T-cell (primary cell): ENCODE data around the gene IRF2. TPM values are rescaled to one million over a fixed set of nuclear protein-coding genes. Genes with fewer than 3 reads are reported as not detected.

Experiments
- ATAC-seq, 4 experiments: fragments of 200-7000 bp in 3 of 4; fragments of 150-1000 bp in 1 of 4; cut with Tn5 transposase; replicated peaks in 1 of 4; 1 replicate in 3 of 4; 2 replicates in 1 of 4; pipeline ENCODE4 v1.10.0; 2021; ENCODE audit warnings: moderate library complexity in 3 of 4, mild to moderate bottlenecking in 2 of 4, moderate number of reproducible peaks in 1 of 4
- CTCF ChIA-PET, 2 donors: fragments of 300-600 bp; sonication (Branson Sonifier 250); formaldehyde crosslinking; loops; one replicate each; lab custom pipeline; 2022; ENCODE audit warnings: antibody characterized with exemption in 2 of 2; lab: Charles Lee
- POLR2A ChIA-PET, 2 donors: fragments of 300-600 bp; sonication (Branson Sonifier 250); formaldehyde crosslinking; loops; one replicate each; lab custom pipeline; 2022; ENCODE audit warnings: antibody characterized with exemption in 2 of 2; lab: Charles Lee
- DNase-seq, 35 experiments: peaks; one replicate each; pipeline versions ENCODE4 v3.0.0 to v3.0.0-alpha.2; 2013 to 2023
- H3K27ac ChIP-seq: one replicate; pipeline ENCODE4 v1.5.1; 2013; ENCODE audit warnings: low read length
- H3K27me3 ChIP-seq, 2 experiments: replicated peaks in 1 of 2; 1 replicate in 1 of 2; 2 replicates in 1 of 2; pipeline versions ENCODE4 v1.6.1 to v1.7.0; 2013; ENCODE audit warnings: low read length in 1 of 2, mixed read lengths in 1 of 2; ENCODE audit not compliant: control insufficient read depth in 2 of 2, insufficient read depth in 2 of 2; ENCODE audit errors: extremely low read depth in 1 of 2
- H3K36me3 ChIP-seq, 2 donors: 1 replicate in 1 of 2; 2 replicates in 1 of 2; pipeline versions ENCODE4 v1.6.1 to v1.7.0; 2013; ENCODE audit warnings: low read length in 1 of 2; ENCODE audit not compliant: control insufficient read depth in 2 of 2, insufficient read depth in 1 of 2; ENCODE audit errors: extremely low read depth in 1 of 2
- H3K4me1 ChIP-seq, 2 experiments: 1 replicate in 1 of 2; 2 replicates in 1 of 2; pipeline versions ENCODE4 v1.6.1 to v1.7.0; 2013; ENCODE audit warnings: low read length in 2 of 2, mixed read lengths in 1 of 2; ENCODE audit not compliant: insufficient read depth in 2 of 2, control insufficient read depth in 1 of 2; ENCODE audit errors: extremely low read depth in 1 of 2
- H3K4me3 ChIP-seq, 2 donors: 1 replicate in 1 of 2; 2 replicates in 1 of 2; pipeline versions ENCODE4 v1.5.1 to v1.7.0; 2013; ENCODE audit warnings: mild to moderate bottlenecking in 2 of 2, low read length in 1 of 2, moderate library complexity in 1 of 2; ENCODE audit not compliant: control insufficient read depth in 1 of 2; ENCODE audit errors: extremely low read depth in 1 of 2
- H3K9me3 ChIP-seq: 2 replicates; pipeline ENCODE4 v1.7.0; 2013
- H3K27ac Mint-ChIP-seq, 2 donors: one replicate each; pipeline ENCODE4 v1.8.0; 2020 to 2021; ENCODE audit warnings: mild to moderate bottlenecking in 2 of 2, mixed read lengths in 2 of 2
- H3K27me3 Mint-ChIP-seq, 2 donors: one replicate each; pipeline ENCODE4 v1.8.0; 2021 to 2022; ENCODE audit warnings: mixed read lengths in 2 of 2
- H3K36me3 Mint-ChIP-seq: one replicate; pipeline ENCODE4 v1.8.0; 2021; ENCODE audit warnings: mixed read lengths
- H3K4me1 Mint-ChIP-seq, 3 donors: one replicate each; pipeline ENCODE4 v1.8.0; 2020 to 2022; ENCODE audit warnings: mixed read lengths in 3 of 3, mild to moderate bottlenecking in 1 of 3
- H3K4me3 Mint-ChIP-seq, 3 donors: one replicate each; pipeline ENCODE4 v1.8.0; 2020 to 2022; ENCODE audit warnings: mild to moderate bottlenecking in 3 of 3, mixed read lengths in 3 of 3, moderate library complexity in 3 of 3
- H3K9me3 Mint-ChIP-seq, 3 donors: one replicate each; pipeline ENCODE4 v1.8.0; 2020 to 2022; ENCODE audit warnings: mixed read lengths in 3 of 3
- WGBS: methylation state at CpG from one replicate; pipeline ENCODE4 v1.1.5; 2013; ENCODE audit warnings: missing lambda C conversion rate; ENCODE audit not compliant: insufficient coverage; 5-methylcytosine and 5-hydroxymethylcytosine counted together
- total RNA-seq, 35 experiments: library from RNA in 6 of 35; stranded (reverse) in 6 of 35; fragments of 120-200 nt in 1 of 35; gene quantifications; one replicate each; pipeline versions ENCODE4 v1.2.1 to v1.2.4 and lab custom pipeline; 2013 to 2026

Gene IRF2
- total RNA-seq, 5 donors from 2014 or later (not counting 1 experiment from before 2014, with no cell fraction given), result 45.5 to 73.4 (median 59.1) TPM

GRCh38 chr4:184352891-184353290 lies 121.5 kb downstream of the IRF2 start:
- Histone ChIP-seq H3K4me3 (no peak overlapping the region), H3K27ac (no peak overlapping the region), H3K27me3 (peaks cover 0 to 7% of the 10 kb centered on the region in 2 experiments), H3K36me3 (no peaks in the 10 kb centered on the region), H3K4me1 (peaks cover 4 to 16% of the 10 kb centered on the region in 2 experiments), H3K9me3 (no peaks in the 10 kb centered on the region)
- CTCF ChIA-PET, result no interaction called here
- H3K36me3 Mint-ChIP-seq, result no peaks in the 10 kb centered on the region
- DNase-seq (no peak), ATAC-seq (no peak)
- H3K27me3 Mint-ChIP-seq, result peaks cover 3 to 4% of the 10 kb centered on the region in 2 donors
- H3K4me1 Mint-ChIP-seq, result peaks cover 10 to 20% (median 13%) of the 10 kb centered on the region in 3 donors
- H3K9me3 Mint-ChIP-seq, result peaks cover 0 to 5% (median 5%) of the 10 kb centered on the region in 3 donors
- WGBS, result 86% methylated on average over 1 of the region's 5 CpGs
- H3K27ac Mint-ChIP-seq, result no peak overlapping the region
- H3K4me3 Mint-ChIP-seq, result no peak overlapping the region
- POLR2A ChIA-PET, result interaction anchor here in 1 of 2 donors (0.5 kb wide), 1 partner anchor 454 kb away, joined by 3 read pairs; no protein-coding TSS in a partner anchor

GRCh38 chr4:184351560-184352451 lies 122.5 kb downstream of the IRF2 start:
- H3K4me1 ChIP-seq, result peaks cover 4 to 17% of the 10 kb centered on the region in 2 experiments
- H3K9me3 ChIP-seq, result no peaks in the 10 kb centered on the region
- H3K4me3 Mint-ChIP-seq, result no peak overlapping the region
- CTCF ChIA-PET, result interaction anchor here (0.6 kb wide), 2 partner anchors 17 to 372 kb away, joined by 3 to 6 read pairs; no protein-coding TSS in a partner anchor
- 90% methylated on average over 11 of the region's 19 CpGs for WGBS
- no peak overlapping the region for H3K4me3 ChIP-seq
- H3K27me3 Mint-ChIP-seq, result peaks cover 3 to 4% of the 10 kb centered on the region in 2 donors
- no peak overlapping the region for H3K27ac ChIP-seq
- POLR2A ChIA-PET, result interaction anchor here in 1 of 2 donors (0.6 kb wide), 1 partner anchor 20 kb away, joined by 5 read pairs; no protein-coding TSS in a partner anchor
- no peaks in the 10 kb centered on the region for H3K36me3 ChIP-seq
- no peak overlapping the region for H3K27ac Mint-ChIP-seq
- peaks cover 10 to 22% (median 13%) of the 10 kb centered on the region in 3 donors for H3K4me1 Mint-ChIP-seq
- no peak for ATAC-seq
- no peaks in the 10 kb centered on the region for H3K36me3 Mint-ChIP-seq
- H3K9me3 Mint-ChIP-seq, result no peaks in the 10 kb centered on the region
- peaks cover 0 to 7% of the 10 kb centered on the region in 2 experiments for H3K27me3 ChIP-seq
- no peak for DNase-seq

GRCh38 chr4:184350964-184351363 lies 123.4 kb downstream of the IRF2 start:
- H3K9me3 Mint-ChIP-seq, result no peaks in the 10 kb centered on the region
- H3K4me3 ChIP-seq, result no peak overlapping the region
- peaks cover 3 to 4% of the 10 kb centered on the region in 2 donors for H3K27me3 Mint-ChIP-seq
- ATAC-seq (no peak), DNase-seq (no peak)
- no peak overlapping the region for H3K27ac Mint-ChIP-seq
- peaks cover 4 to 17% of the 10 kb centered on the region in 2 experiments for H3K4me1 ChIP-seq
- peaks cover 10 to 24% (median 13%) of the 10 kb centered on the region in 3 donors for H3K4me1 Mint-ChIP-seq
- peaks cover 0 to 7% of the 10 kb centered on the region in 2 experiments for H3K27me3 ChIP-seq
- no peaks in the 10 kb centered on the region for H3K36me3 ChIP-seq
- no CpG with 5 or more reads among the region's 5 CpGs for WGBS
- CTCF ChIA-PET, result interaction anchor here (0.6 kb wide), 2 partner anchors 16 to 373 kb away, joined by 3 to 6 read pairs; no protein-coding TSS in a partner anchor
- H3K4me3 Mint-ChIP-seq, result no peak overlapping the region
- POLR2A ChIA-PET, result no interaction called here
- H3K36me3 Mint-ChIP-seq, result no peaks in the 10 kb centered on the region
- H3K9me3 ChIP-seq, result no peaks in the 10 kb centered on the region
- no peak overlapping the region for H3K27ac ChIP-seq

GRCh38 chr4:184350213-184350817 lies 124.0 kb downstream of the IRF2 start:
- Histone ChIP-seq H3K36me3 (no peaks in the 10 kb centered on the region), H3K4me1 (peaks cover 4 to 17% of the 10 kb centered on the region in 2 experiments), H3K9me3 (no peaks in the 10 kb centered on the region), H3K4me3 (no peak overlapping the region), H3K27ac (no peak overlapping the region), H3K27me3 (peaks cover 0 to 7% of the 10 kb centered on the region in 2 experiments)
- POLR2A ChIA-PET, result no interaction called here
- ATAC-seq (no peak), DNase-seq (no peak)
- H3K4me1 Mint-ChIP-seq, result peaks cover 7 to 22% (median 11%) of the 10 kb centered on the region in 3 donors
- H3K27me3 Mint-ChIP-seq, result peaks cover 3 to 4% of the 10 kb centered on the region in 2 donors
- H3K27ac Mint-ChIP-seq, result no peak overlapping the region
- 92% methylated on average over 4 of the region's 9 CpGs for WGBS
- no peak overlapping the region for H3K4me3 Mint-ChIP-seq
- H3K9me3 Mint-ChIP-seq, result no peaks in the 10 kb centered on the region
- no peaks in the 10 kb centered on the region for H3K36me3 Mint-ChIP-seq
- CTCF ChIA-PET, result no interaction called here

- no peaks in the 10 kb centered on the region for H3K9me3 ChIP-seq
- no peak for ATAC-seq
- Mint-ChIP-seq H3K36me3 (no peaks in the 10 kb centered on the region), H3K4me3 (no peak overlapping the region), H3K4me1 (peaks cover 5 to 20% (median 6%) of the 10 kb centered on the region in 3 donors), H3K27ac (no peak overlapping the region), H3K27me3 (peaks cover 3 to 4% of the 10 kb centered on the region in 2 donors), H3K9me3 (no peaks in the 10 kb centered on the region)
- ChIA-PET CTCF (no interaction called here), POLR2A (no interaction called here)
- no peaks in the 10 kb centered on the region for H3K36me3 ChIP-seq
- H3K27me3 ChIP-seq, result peaks cover 0 to 7% of the 10 kb centered on the region in 2 experiments
- no peak for DNase-seq
- peaks cover 0 to 8% of the 10 kb centered on the region in 2 experiments for H3K4me1 ChIP-seq
- 100% methylated on average over 6 of the region's 11 CpGs for WGBS
- no peak overlapping the region for H3K27ac ChIP-seq
- no peak overlapping the region for H3K4me3 ChIP-seq
Observed at GRCh38 chr4:184349283-184350039, 124.9 kb downstream of the IRF2 start.
